HepG2 (cell line): Measurements from ENCODE around the gene GSTM1. TPM values are rescaled to one million over a fixed set of nuclear protein-coding genes. Genes with fewer than 3 reads are reported as not detected.
A peak's percentile ranks its signal among the peaks of the same experiment; 100 is the strongest.

Source experiments
- ATAC-seq: fragments of 200-7000 bp; cut with Tn5 transposase; 3 replicates; pipeline ENCODE4 v1.9.1; 2020; ENCODE audit warnings: mild to moderate bottlenecking, moderate library complexity
- BruUV-seq: library from RNA; stranded (reverse); fragments of 400-500 nt; replicated peaks from 2 replicates; lab custom pipeline; 2021; lab: Mats Ljungman, UMichigan
- CTCF ChIA-PET: fragments of 300-600 bp; formaldehyde crosslinking; extraction: SDS; loops from one replicate; lab custom pipeline; 2021; ENCODE audit warnings: low total read pairs, inconsistent platforms, low intra/inter-chr PET ratio; lab: Yijun Ruan, JAX
- POLR2A ChIA-PET: fragments of 350-600 bp; sonication (Branson Sonifier 250); formaldehyde crosslinking; loops from one replicate; lab custom pipeline; 2020; ENCODE audit warnings: antibody characterized with exemption, inconsistent platforms; lab: Yijun Ruan, JAX
- DNase-seq: peaks from one replicate; pipeline ENCODE4 v3.0.0-alpha.2; 2015; ENCODE audit warnings: low spot score
- FAIRE-seq: peaks from 3 replicates; lab custom pipeline; 2011; peaks lifted over from hg19 to GRCh38; lab: Jason Lieb, UNC
- H2AFZ ChIP-seq: one replicate; pipeline ENCODE4 v1.6.1; 2011; ENCODE audit warnings: low read length, inconsistent platforms
- H3K27ac ChIP-seq: fragments of 300-600 bp; 3 replicates; pipeline ENCODE4 v1.8.0; 2011; ENCODE audit warnings: mixed run types, mild to moderate bottlenecking, mixed read lengths, low read length, inconsistent platforms; ENCODE audit not compliant: insufficient read depth; ENCODE audit errors: extremely low read length
- H3K27me3 ChIP-seq, 2 experiments: fragments of 200-600 bp in 1 of 2; 2 replicates in 1 of 2; 3 replicates in 1 of 2; pipeline versions ENCODE4 v1.6.0 to v1.8.0; 2011; ENCODE audit warnings: low read length in 2 of 2, mild to moderate bottlenecking in 2 of 2, moderate library complexity in 2 of 2, inconsistent platforms in 1 of 2; ENCODE audit not compliant: insufficient read depth in 2 of 2, control insufficient read depth in 1 of 2
- H3K36me3 ChIP-seq, 2 experiments: fragments of 200-600 bp in 1 of 2; replicated peaks in 1 of 2; 2 replicates in 1 of 2; 3 replicates in 1 of 2; pipeline versions ENCODE4 v1.5.1 to v1.8.0; 2011; ENCODE audit warnings: low read length in 2 of 2, inconsistent platforms in 1 of 2; ENCODE audit not compliant: insufficient read depth in 2 of 2, control insufficient read depth in 1 of 2
- H3K4me1 ChIP-seq: 2 replicates; pipeline ENCODE4 v1.5.1; 2012; ENCODE audit warnings: low read length, inconsistent platforms; ENCODE audit not compliant: insufficient read depth
- H3K4me2 ChIP-seq: 2 replicates; pipeline ENCODE4 v1.6.0; 2011; ENCODE audit warnings: low read depth, low read length, inconsistent platforms
- H3K4me3 ChIP-seq, 3 experiments: fragments of 200-600 bp in 1 of 3; sonication (generic), shearing (Covaris generic) in 1 of 3; replicated peaks in 1 of 3; 2 replicates each; pipeline ENCODE4 v1.5.1; 2011 to 2016; ENCODE audit warnings: low read length in 3 of 3, inconsistent platforms in 2 of 3, low read depth in 2 of 3, mild to moderate bottlenecking in 2 of 3, control low read depth in 1 of 3, mixed read lengths in 1 of 3; ENCODE audit not compliant: insufficient read depth in 1 of 3
- H3K79me2 ChIP-seq: one replicate; pipeline ENCODE4 v1.6.1; 2011; ENCODE audit warnings: low read length, inconsistent platforms; ENCODE audit not compliant: insufficient read depth
- H3K9ac ChIP-seq: 2 replicates; pipeline ENCODE4 v1.6.0; 2011; ENCODE audit warnings: mild to moderate bottlenecking, low read depth, low read length, inconsistent platforms; ENCODE audit not compliant: insufficient read depth
- H3K9me3 ChIP-seq: 2 replicates; pipeline ENCODE4 v1.5.1; 2012; ENCODE audit warnings: mild to moderate bottlenecking, low read length
- H4K20me1 ChIP-seq: 2 replicates; pipeline ENCODE4 v1.6.0; 2011; ENCODE audit warnings: inconsistent platforms, mild to moderate bottlenecking, low read length, moderate library complexity; ENCODE audit not compliant: insufficient read depth
- BCL6 ChIP-seq: IDR thresholded peaks from 2 replicates; pipeline ENCODE4 v1.6.1; 2016; ENCODE audit warnings: missing genetic modification reagents, missing compliant biosample characterization
- CEBPG ChIP-seq: IDR thresholded peaks from 2 replicates; pipeline ENCODE4 v1.6.1; 2016
- RAD21 ChIP-seq: fragments of 450-650 bp; formaldehyde crosslinking; IDR thresholded peaks from 2 replicates; pipeline ENCODE4 v1.5.0; 2020; ENCODE audit warnings: mild to moderate bottlenecking
- SMC3 ChIP-seq: IDR thresholded peaks from 2 replicates; pipeline ENCODE4 v1.6.1; 2011; ENCODE audit warnings: low read length, improper control_type of control experiment
- STAG1 ChIP-seq: sonication (generic); formaldehyde crosslinking; IDR thresholded peaks from 2 replicates; pipeline ENCODE4 v1.4.0; 2020; ENCODE audit warnings: missing genetic modification reagents
- ZNF350 ChIP-seq: sonication (generic); formaldehyde crosslinking; IDR thresholded peaks from 2 replicates; pipeline ENCODE4 v1.4.0; 2020; ENCODE audit warnings: mild to moderate bottlenecking, low read depth, missing genetic modification reagents, borderline replicate concordance
- ZSCAN31 ChIP-seq: sonication (generic); formaldehyde crosslinking; IDR thresholded peaks from 2 replicates; pipeline ENCODE4 v1.5.0; 2020; ENCODE audit warnings: low read depth, mild to moderate bottlenecking, missing genetic modification reagents
- WGBS: methylation state at CpG from one replicate; pipeline ENCODE4 v1.1.6; 2017; ENCODE audit warnings: low lambda C conversion rate; 5-methylcytosine and 5-hydroxymethylcytosine counted together
- in situ Hi-C: cut with HindIII; loops from 2 replicates; pipeline ENCODE4 v1.10.0; 2017; ENCODE audit warnings: low pct_unique_long_range_greater_than_20kb; ENCODE audit not compliant: extremely low pct_ligation_motif_present
- intact Hi-C: fragments of 100-400 bp; cut with micrococcal nuclease; formaldehyde crosslinking; loops from one replicate; pipeline ENCODE4 v1.10.0; 2022; ENCODE audit not compliant: unreplicated experiment
- polyA plus RNA-seq, 8 experiments: library from polyadenylated mRNA; depleted of rRNA in 3 of 8; stranded (reverse) in 7 of 8; unstranded in 1 of 8; fragments of >200 nt; fragmentation: Illumina TruSeq in 4 of 8; extraction: Trizol in 4 of 8; gene quantifications; 2 replicates each; pipeline versions ENCODE4 v1.2.1 to v1.2.3, GENCODE V29; 2011 to 2016; ENCODE audit warnings: low read depth in 4 of 8, missing spikeins in 1 of 8, mixed read lengths in 1 of 8; ENCODE audit not compliant: insufficient read depth in 1 of 8
- total RNA-seq, 5 experiments: library from RNA; depleted of rRNA; stranded (reverse); fragments of >200 nt; fragmentation: Illumina TruSeq; extraction: Trizol; gene quantifications; 2 replicates each; pipeline ENCODE4 v1.2.3, GENCODE V29; 2016; ENCODE audit warnings: low read depth in 1 of 5
- TF ChIP-seq, protein P1 (sequence below): IDR thresholded peaks from 2 replicates; pipeline ENCODE4 v1.6.1; 2012; ENCODE audit warnings: low read depth, low read length, improper control_type of control experiment
- TF ChIP-seq, protein P2 (sequence below): sonication (generic); formaldehyde crosslinking; IDR thresholded peaks from 2 replicates; pipeline ENCODE4 v1.5.0; 2020; ENCODE audit warnings: mild to moderate bottlenecking, missing genetic modification reagents, moderate library complexity

Gene GSTM1
- total and polyA plus RNA-seq, 2 of the 13 experiments (the other 11 are each of a cell fraction or from before 2014, with no cell fraction given) = 0.42 TPM; not detected in 1

- no peaks in the 10 kb centered on the region for H3K36me3 ChIP-seq
- ATAC-seq (peak; percentile 93), FAIRE-seq (peak; percentile 52), DNase-seq (peak; percentile 65)
- ChIA-PET CTCF (interaction anchor here (0.6 to 2.6 kb wide), 3 partner anchors 55 to 304 kb away, joined by 3 to 15 read pairs (median 5); no protein-coding TSS in a partner anchor), POLR2A (no interaction called here)
- H3K27ac ChIP-seq = no peak overlapping the region
- no peaks in the 10 kb centered on the region for H3K9me3 ChIP-seq
- no TSS peak for BruUV-seq
- 0% methylated on average over 2 of the region's 2 CpGs for WGBS
- H3K79me2 ChIP-seq = no peaks in the 10 kb centered on the region
- no peak overlapping the region for H3K9ac ChIP-seq
- H4K20me1 ChIP-seq = no peaks in the 10 kb centered on the region
- H2AFZ ChIP-seq = no peak overlapping the region
- intact Hi-C loops = loop anchor here (1.0 to 10.0 kb wide), 2 partner anchors 55 to 266 kb away; partner anchors contain the start of gene AHCYL1
- H3K27me3 ChIP-seq = peaks cover 3 to 35% of the 10 kb centered on the region in 2 experiments; a peak in 3 of 5 replicates
- no peak overlapping the region for H3K4me2 ChIP-seq
- in situ Hi-C loops = loop anchor here (5.0 to 10.0 kb wide), 3 partner anchors 54 to 174 kb away; partner anchors contain the start of genes GNAI3 and GSTM2
- peak; percentile 74 for TF ChIP-seq SMC3
- TF ChIP-seq ZNF350 (CRISPR knock-in tag) = no peak
- TF ChIP-seq ZSCAN31 = 0 out of 2 replicates have a peak, but pooled peaks have one; percentile 14
- 0 out of 2 replicates have a peak, but pooled peaks have one; percentile 25 for TF ChIP-seq RAD21 (CRISPR knock-in tag)
- TF ChIP-seq CEBPG (CRISPR knock-in tag) = 0 out of 2 replicates have a peak, but pooled peaks have one; percentile 15
- TF ChIP-seq, protein P1, sequence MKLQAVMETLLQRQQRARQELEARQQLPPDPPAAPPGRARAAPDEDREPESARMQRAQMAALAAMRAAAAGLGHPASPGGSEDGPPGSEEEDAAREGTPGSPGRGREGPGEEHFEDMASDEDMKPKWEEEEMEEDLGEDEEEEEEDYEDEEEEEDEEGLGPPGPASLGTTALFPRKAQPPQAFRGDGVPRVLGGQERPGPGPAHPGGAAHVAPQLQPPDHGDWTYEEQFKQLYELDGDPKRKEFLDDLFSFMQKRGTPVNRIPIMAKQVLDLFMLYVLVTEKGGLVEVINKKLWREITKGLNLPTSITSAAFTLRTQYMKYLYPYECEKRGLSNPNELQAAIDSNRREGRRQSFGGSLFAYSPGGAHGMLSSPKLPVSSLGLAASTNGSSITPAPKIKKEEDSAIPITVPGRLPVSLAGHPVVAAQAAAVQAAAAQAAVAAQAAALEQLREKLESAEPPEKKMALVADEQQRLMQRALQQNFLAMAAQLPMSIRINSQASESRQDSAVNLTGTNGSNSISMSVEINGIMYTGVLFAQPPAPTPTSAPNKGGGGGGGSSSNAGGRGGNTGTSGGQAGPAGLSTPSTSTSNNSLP = peak; percentile 36; the same call in 1 of the 2 replicates
- no peak for TF ChIP-seq BCL6 (CRISPR knock-in tag)
- TF ChIP-seq, protein P2, sequence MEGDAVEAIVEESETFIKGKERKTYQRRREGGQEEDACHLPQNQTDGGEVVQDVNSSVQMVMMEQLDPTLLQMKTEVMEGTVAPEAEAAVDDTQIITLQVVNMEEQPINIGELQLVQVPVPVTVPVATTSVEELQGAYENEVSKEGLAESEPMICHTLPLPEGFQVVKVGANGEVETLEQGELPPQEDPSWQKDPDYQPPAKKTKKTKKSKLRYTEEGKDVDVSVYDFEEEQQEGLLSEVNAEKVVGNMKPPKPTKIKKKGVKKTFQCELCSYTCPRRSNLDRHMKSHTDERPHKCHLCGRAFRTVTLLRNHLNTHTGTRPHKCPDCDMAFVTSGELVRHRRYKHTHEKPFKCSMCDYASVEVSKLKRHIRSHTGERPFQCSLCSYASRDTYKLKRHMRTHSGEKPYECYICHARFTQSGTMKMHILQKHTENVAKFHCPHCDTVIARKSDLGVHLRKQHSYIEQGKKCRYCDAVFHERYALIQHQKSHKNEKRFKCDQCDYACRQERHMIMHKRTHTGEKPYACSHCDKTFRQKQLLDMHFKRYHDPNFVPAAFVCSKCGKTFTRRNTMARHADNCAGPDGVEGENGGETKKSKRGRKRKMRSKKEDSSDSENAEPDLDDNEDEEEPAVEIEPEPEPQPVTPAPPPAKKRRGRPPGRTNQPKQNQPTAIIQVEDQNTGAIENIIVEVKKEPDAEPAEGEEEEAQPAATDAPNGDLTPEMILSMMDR (CRISPR knock-in tag) = peak; percentile 75
- peak; percentile 86 for TF ChIP-seq STAG1 (CRISPR knock-in tag)
- H3K4me1 ChIP-seq = no peaks in the 10 kb centered on the region
- no peak overlapping the region for H3K4me3 ChIP-seq
Observed at GRCh38 chr1:109718495-109718894, 30.9 kb downstream of the GSTM1 start.
